H9 (cell line): Measurements from ENCODE around the gene BACH1. TPM values are rescaled to one million over a fixed set of nuclear protein-coding genes. Genes with fewer than 3 reads are reported as not detected.

Source experiments
- DNase-seq: peaks from one replicate; pipeline ENCODE4 v3.0.0-alpha.2; 2017
- H2AFZ ChIP-seq: one replicate; pipeline ENCODE4 v1.6.1; 2013; ENCODE audit warnings: mild to moderate bottlenecking, low read length, control low read depth, moderate library complexity
- H2AK5ac ChIP-seq: 2 replicates; pipeline ENCODE4 v1.6.1; 2013; ENCODE audit warnings: low read length, control low read depth, mixed read lengths; ENCODE audit not compliant: insufficient read length
- H2BK120ac ChIP-seq: one replicate; pipeline ENCODE4 v1.6.1; 2013; ENCODE audit warnings: low read depth, mild to moderate bottlenecking, low read length, control low read depth, inconsistent platforms; ENCODE audit not compliant: poor library complexity, severe bottlenecking
- H2BK12ac ChIP-seq: 2 replicates; pipeline ENCODE4 v1.6.1; 2013; ENCODE audit warnings: low read length, control low read depth, mixed read lengths, low read depth; ENCODE audit not compliant: insufficient read length
- H2BK15ac ChIP-seq: 2 replicates; pipeline ENCODE4 v1.6.1; 2013; ENCODE audit warnings: low read depth, low read length, control low read depth
- H2BK20ac ChIP-seq: one replicate; pipeline ENCODE4 v1.6.1; 2013; ENCODE audit warnings: low read depth, mild to moderate bottlenecking, low read length, control low read depth, inconsistent platforms; ENCODE audit not compliant: poor library complexity, severe bottlenecking
- H2BK5ac ChIP-seq: 2 replicates; pipeline ENCODE4 v1.6.1; 2013; ENCODE audit warnings: low read length, control low read depth, mixed read lengths; ENCODE audit not compliant: insufficient read length
- H3K14ac ChIP-seq: 2 replicates; pipeline ENCODE4 v1.6.1; 2013; ENCODE audit warnings: low read length, control low read depth; ENCODE audit not compliant: insufficient read depth
- H3K18ac ChIP-seq: 2 replicates; pipeline ENCODE4 v1.6.1; 2013; ENCODE audit warnings: low read depth, mild to moderate bottlenecking, mixed read lengths, low read length, control low read depth; ENCODE audit not compliant: insufficient read length
- H3K23ac ChIP-seq: 2 replicates; pipeline ENCODE4 v1.6.1; 2013; ENCODE audit warnings: low read length, control low read depth, mixed read lengths, low read depth; ENCODE audit not compliant: insufficient read length
- H3K23me2 ChIP-seq: 2 replicates; pipeline ENCODE4 v1.6.1; 2013; ENCODE audit warnings: low read depth, mild to moderate bottlenecking, mixed read lengths, low read length, control low read depth; ENCODE audit not compliant: insufficient read length, poor library complexity, severe bottlenecking
- H3K27ac ChIP-seq: 2 replicates; pipeline ENCODE4 v1.5.1; 2013; ENCODE audit warnings: low read length, control low read depth, mixed read lengths, low read depth; ENCODE audit not compliant: insufficient read length
- H3K27me3 ChIP-seq: 2 replicates; pipeline ENCODE4 v1.6.1; 2013; ENCODE audit warnings: low read length, control low read depth, inconsistent platforms; ENCODE audit not compliant: insufficient read depth
- H3K4ac ChIP-seq: 2 replicates; pipeline ENCODE4 v1.6.1; 2013; ENCODE audit warnings: low read depth, mild to moderate bottlenecking, control low read depth, inconsistent platforms, low read length, moderate library complexity
- H3K4me1 ChIP-seq: 2 replicates; pipeline ENCODE4 v1.6.1; 2013; ENCODE audit warnings: low read length, control low read depth, inconsistent platforms; ENCODE audit not compliant: insufficient read depth
- H3K4me2 ChIP-seq: 2 replicates; pipeline ENCODE4 v1.6.1; 2013; ENCODE audit warnings: low read length, control low read depth, mixed read lengths; ENCODE audit not compliant: insufficient read length, insufficient read depth
- H3K56ac ChIP-seq: 2 replicates; pipeline ENCODE4 v1.6.1; 2013; ENCODE audit warnings: low read depth, mild to moderate bottlenecking, mixed read lengths, low read length, control low read depth; ENCODE audit not compliant: insufficient read length
- H3K79me1 ChIP-seq: 2 replicates; pipeline ENCODE4 v1.6.1; 2013; ENCODE audit warnings: low read depth, mild to moderate bottlenecking, moderate library complexity, low read length, control low read depth, inconsistent platforms; ENCODE audit not compliant: insufficient read depth, poor library complexity, severe bottlenecking
- H3K79me2 ChIP-seq: 2 replicates; pipeline ENCODE4 v1.6.1; 2013; ENCODE audit warnings: low read length, control low read depth, inconsistent platforms; ENCODE audit not compliant: insufficient read depth
- H3K9ac ChIP-seq: 2 replicates; pipeline ENCODE4 v1.6.1; 2013; ENCODE audit warnings: low read length, control low read depth, mixed read lengths; ENCODE audit not compliant: insufficient read length; ENCODE audit errors: extremely low read depth
- H3K9me3 ChIP-seq: one replicate; pipeline ENCODE4 v1.6.1; 2013; ENCODE audit warnings: low read depth, low read length, inconsistent platforms; ENCODE audit not compliant: control insufficient read depth
- H3T11ph ChIP-seq: one replicate; pipeline ENCODE4 v1.6.1; 2013; ENCODE audit warnings: mild to moderate bottlenecking, low read length, control low read depth, inconsistent platforms
- H4K20me1 ChIP-seq: one replicate; pipeline ENCODE4 v1.6.1; 2013; ENCODE audit not compliant: control insufficient read depth, insufficient read length, insufficient read depth
- H4K5ac ChIP-seq: 2 replicates; pipeline ENCODE4 v1.6.1; 2013; ENCODE audit warnings: low read depth, mild to moderate bottlenecking, mixed read lengths, low read length, control low read depth; ENCODE audit not compliant: insufficient read length
- H4K8ac ChIP-seq: replicated peaks from 2 replicates; pipeline ENCODE4 v1.6.1; 2013; ENCODE audit warnings: low read length, control low read depth, mixed read lengths, low read depth; ENCODE audit not compliant: insufficient read length
- H4K91ac ChIP-seq: 2 replicates; pipeline ENCODE4 v1.6.1; 2013; ENCODE audit warnings: low read depth, mild to moderate bottlenecking, moderate library complexity, mixed read lengths, low read length, control low read depth; ENCODE audit not compliant: insufficient read length
- H3K27ac Mint-ChIP-seq, 3 experiments: 2 replicates in 2 of 3; 3 replicates in 1 of 3; pipeline ENCODE4 v1.8.0; 2020 to 2021; ENCODE audit warnings: mixed read lengths in 3 of 3, mild to moderate bottlenecking in 1 of 3, moderate library complexity in 1 of 3
- H3K27me3 Mint-ChIP-seq: 2 replicates; pipeline ENCODE4 v1.8.0; 2021; ENCODE audit warnings: low read depth, mild to moderate bottlenecking, moderate library complexity, mixed read lengths
- H3K36me3 Mint-ChIP-seq, 3 experiments: 2 replicates in 2 of 3; 3 replicates in 1 of 3; pipeline ENCODE4 v1.8.0; 2020 to 2021; ENCODE audit warnings: low read depth in 3 of 3, mixed read lengths in 3 of 3; ENCODE audit not compliant: insufficient read depth in 1 of 3
- H3K4me1 Mint-ChIP-seq, 2 experiments: 2 replicates each; pipeline ENCODE4 v1.8.0; 2020; ENCODE audit warnings: mixed read lengths in 2 of 2
- H3K4me3 Mint-ChIP-seq, 2 experiments: 2 replicates in 1 of 2; 3 replicates in 1 of 2; pipeline ENCODE4 v1.8.0; 2020 to 2021; ENCODE audit warnings: mild to moderate bottlenecking in 2 of 2, mixed read lengths in 2 of 2, moderate library complexity in 1 of 2
- H3K9me3 Mint-ChIP-seq, 2 experiments: 2 replicates in 1 of 2; 3 replicates in 1 of 2; pipeline ENCODE4 v1.8.0; 2020; ENCODE audit warnings: mild to moderate bottlenecking in 2 of 2, mixed read lengths in 2 of 2, moderate library complexity in 1 of 2
- WGBS: extraction: QIAGEN DNeasy Blood & Tissue Kit; methylation state at CpG from one replicate; pipeline ENCODE4 v1.1.7; 2013; ENCODE audit warnings: missing lambda C conversion rate, low lambda C conversion rate, mixed read lengths; ENCODE audit not compliant: insufficient read length; ENCODE audit errors: extremely low coverage; 5-methylcytosine and 5-hydroxymethylcytosine counted together
- total RNA-seq: library from RNA; stranded (reverse); gene quantifications from 2 replicates; pipeline ENCODE4 v1.2.1, GENCODE V29; 2021
- TF ChIP-seq, protein P1 (sequence below): fragments of 200-600 bp; sonication (generic); conservative IDR thresholded peaks from 3 replicates; pipeline ENCODE4 v1.8.0; 2021; ENCODE audit warnings: antibody characterized with exemption, mild to moderate bottlenecking

BACH1 gene
- total RNA-seq, 1 experiment from 2014 or later = 42.4 TPM

DNA sequence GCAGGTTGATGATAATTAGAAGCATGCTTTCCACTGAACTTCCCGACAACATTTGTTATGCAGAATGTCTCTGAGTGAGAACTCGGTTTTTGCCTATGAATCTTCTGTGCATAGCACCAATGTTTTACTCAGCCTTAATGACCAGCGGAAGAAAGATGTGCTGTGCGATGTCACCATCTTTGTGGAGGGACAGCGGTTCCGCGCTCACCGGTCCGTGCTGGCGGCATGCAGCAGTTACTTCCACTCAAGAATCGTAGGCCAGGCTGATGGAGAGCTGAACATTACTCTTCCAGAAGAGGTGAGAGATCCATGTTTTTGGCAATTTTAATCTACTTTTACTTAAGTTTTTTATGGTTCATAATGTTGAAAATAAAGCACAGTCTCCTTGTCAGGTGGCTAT, 22.5 kb downstream of the BACH1 start:
- no peaks in the 10 kb centered on the region for H3K9me3 ChIP-seq
- no peak overlapping the region for H3K9ac ChIP-seq
- H4K8ac ChIP-seq = no peak overlapping the region
- no peaks in the 10 kb centered on the region for H4K20me1 ChIP-seq
- H3K79me1 ChIP-seq = peaks cover 15% of the 10 kb centered on the region
- H3K27ac ChIP-seq = no peak overlapping the region
- Mint-ChIP-seq H3K27me3 (no peaks in the 10 kb centered on the region), H3K27ac (0 out of 7 replicates have a peak overlapping the region, but pooled peaks of 1 of the 3 experiments have one; percentile 49), H3K4me3 (no peak overlapping the region), H3K9me3 (no peaks in the 10 kb centered on the region), H3K36me3 (peaks cover 11 to 18% (median 15%) of the 10 kb centered on the region in 3 experiments), H3K4me1 (peaks cover 7 to 13% of the 10 kb centered on the region in 2 experiments; a peak in 3 of 4 replicates)
- no peak overlapping the region for H4K5ac ChIP-seq
- H2BK12ac ChIP-seq = no peak overlapping the region
- WGBS = no CpG with 5 or more reads among the region's 11 CpGs
- H3K18ac ChIP-seq = no peak overlapping the region
- no peak overlapping the region for H3K56ac ChIP-seq
- TF ChIP-seq, protein P1, sequence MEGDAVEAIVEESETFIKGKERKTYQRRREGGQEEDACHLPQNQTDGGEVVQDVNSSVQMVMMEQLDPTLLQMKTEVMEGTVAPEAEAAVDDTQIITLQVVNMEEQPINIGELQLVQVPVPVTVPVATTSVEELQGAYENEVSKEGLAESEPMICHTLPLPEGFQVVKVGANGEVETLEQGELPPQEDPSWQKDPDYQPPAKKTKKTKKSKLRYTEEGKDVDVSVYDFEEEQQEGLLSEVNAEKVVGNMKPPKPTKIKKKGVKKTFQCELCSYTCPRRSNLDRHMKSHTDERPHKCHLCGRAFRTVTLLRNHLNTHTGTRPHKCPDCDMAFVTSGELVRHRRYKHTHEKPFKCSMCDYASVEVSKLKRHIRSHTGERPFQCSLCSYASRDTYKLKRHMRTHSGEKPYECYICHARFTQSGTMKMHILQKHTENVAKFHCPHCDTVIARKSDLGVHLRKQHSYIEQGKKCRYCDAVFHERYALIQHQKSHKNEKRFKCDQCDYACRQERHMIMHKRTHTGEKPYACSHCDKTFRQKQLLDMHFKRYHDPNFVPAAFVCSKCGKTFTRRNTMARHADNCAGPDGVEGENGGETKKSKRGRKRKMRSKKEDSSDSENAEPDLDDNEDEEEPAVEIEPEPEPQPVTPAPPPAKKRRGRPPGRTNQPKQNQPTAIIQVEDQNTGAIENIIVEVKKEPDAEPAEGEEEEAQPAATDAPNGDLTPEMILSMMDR = no peak
- H3K4me1 ChIP-seq = no peaks in the 10 kb centered on the region
- H3T11ph ChIP-seq = no peak overlapping the region
- H3K27me3 ChIP-seq = no peaks in the 10 kb centered on the region
- no peak overlapping the region for H2BK5ac ChIP-seq
- H4K91ac ChIP-seq = no peak overlapping the region
- peaks cover 29% of the 10 kb centered on the region for H3K79me2 ChIP-seq
- no peak overlapping the region for H2AK5ac ChIP-seq
- H2BK120ac ChIP-seq = no peak overlapping the region
- H2BK20ac ChIP-seq = no peak overlapping the region
- no peak overlapping the region for H3K23ac ChIP-seq
- H3K23me2 ChIP-seq = no peaks in the 10 kb centered on the region
- H3K14ac ChIP-seq = no peak overlapping the region
- no peak overlapping the region for H3K4me2 ChIP-seq
- no peak overlapping the region for H2BK15ac ChIP-seq
- H3K4ac ChIP-seq = no peak overlapping the region
- no peak for DNase-seq
- no peak overlapping the region for H2AFZ ChIP-seq
